ENCODE data around the gene TRIM67.

- no peak for TF ChIP-seq CTCF (IDR thresholded peaks at IDR 0.05)
- TF ChIP-seq POLR2A (IDR thresholded peaks at IDR 0.05) = no peak
Measured at GRCh38 chr1:231155808-231156207, 6.0 kb upstream of the TRIM67 start.
